SU-DHL-6 (cell line): ENCODE data around the gene AKR7A3.

Experiments used
- H2AFZ ChIP-seq: fragments of 200-600 bp; sonication (generic); 2 replicates; pipeline ENCODE4 v1.6.1; 2014; ENCODE audit warnings: low read depth, mild to moderate bottlenecking, moderate library complexity, mixed read lengths, antibody characterized with exemption, low read length; ENCODE audit not compliant: severe bottlenecking
- H3F3A ChIP-seq: fragments of 200-600 bp; shearing (Covaris generic); 2 replicates; pipeline ENCODE4 v1.6.0; 2016; ENCODE audit warnings: antibody characterized with exemption, mild to moderate bottlenecking; ENCODE audit not compliant: insufficient read depth
- H3K27ac ChIP-seq: fragments of 200-600 bp; sonication (generic); 2 replicates; pipeline ENCODE4 v1.5.1; 2016; ENCODE audit warnings: low read depth, mild to moderate bottlenecking, low read length, moderate library complexity, mixed read lengths
- H3K27me3 ChIP-seq: fragments of 200-600 bp; sonication (generic), shearing (Covaris generic); 2 replicates; pipeline ENCODE4 v1.6.0; 2014; ENCODE audit warnings: mild to moderate bottlenecking, low read length
- H3K36me3 ChIP-seq: fragments of 200-600 bp; sonication (generic); 2 replicates; pipeline ENCODE4 v1.6.1; 2014; ENCODE audit warnings: mild to moderate bottlenecking, low read length, mixed read lengths
- H3K4me2 ChIP-seq: fragments of 300-600, 200-600 bp; shearing (Covaris generic), sonication (generic); 2 replicates; pipeline ENCODE4 v1.6.0; 2014; ENCODE audit warnings: low read length, low read depth, mild to moderate bottlenecking; ENCODE audit not compliant: poor library complexity, severe bottlenecking
- H3K4me3 ChIP-seq: fragments of 200-600 bp; sonication (generic); 2 replicates; pipeline ENCODE4 v1.5.1; 2014; ENCODE audit warnings: antibody characterized with exemption, low read length, mild to moderate bottlenecking, mixed read lengths; ENCODE audit not compliant: insufficient read depth, poor library complexity, severe bottlenecking
- H3K79me2 ChIP-seq: fragments of 200-600 bp; sonication (generic); 2 replicates; pipeline ENCODE4 v1.6.1; 2014; ENCODE audit warnings: mild to moderate bottlenecking, low read length, moderate library complexity; ENCODE audit not compliant: insufficient read depth
- H3K9ac ChIP-seq: fragments of 200-600 bp; sonication (generic); 2 replicates; pipeline ENCODE4 v1.7.0; 2014; ENCODE audit warnings: mild to moderate bottlenecking, low read length
- H3K9me2 ChIP-seq: fragments of 200-600 bp; sonication (generic); replicated peaks from 2 replicates; pipeline ENCODE4 v1.6.1; 2014; ENCODE audit warnings: low read length; ENCODE audit not compliant: insufficient read depth
- H3K9me3 ChIP-seq: fragments of 200-600 bp; sonication (generic); 2 replicates; pipeline ENCODE4 v1.6.1; 2014; ENCODE audit warnings: low read length, mixed read lengths; ENCODE audit not compliant: insufficient read depth
- H4K20me1 ChIP-seq: fragments of 200-600 bp; sonication (generic); 2 replicates; pipeline ENCODE4 v1.6.1; 2014; ENCODE audit warnings: low read depth, mild to moderate bottlenecking, antibody characterized with exemption, low read length, moderate library complexity, mixed read lengths
- CTCF ChIP-seq: fragments of 200-600 bp; sonication (generic); IDR thresholded peaks from one replicate; pipeline ENCODE4 v1.5.1; 2017; ENCODE audit warnings: antibody characterized with exemption, mild to moderate bottlenecking, low read length, moderate library complexity; ENCODE audit not compliant: insufficient read depth, poor library complexity, severe bottlenecking
- EZH2phosphoT487 ChIP-seq: fragments of 200-600 bp; sonication (generic), shearing (Covaris generic); conservative IDR thresholded peaks from 2 replicates; pipeline ENCODE4 v1.6.1; 2018; ENCODE audit warnings: mild to moderate bottlenecking, antibody characterized with exemption, low read length, moderate library complexity, mixed read lengths

Gene AKR7A3

DNA sequence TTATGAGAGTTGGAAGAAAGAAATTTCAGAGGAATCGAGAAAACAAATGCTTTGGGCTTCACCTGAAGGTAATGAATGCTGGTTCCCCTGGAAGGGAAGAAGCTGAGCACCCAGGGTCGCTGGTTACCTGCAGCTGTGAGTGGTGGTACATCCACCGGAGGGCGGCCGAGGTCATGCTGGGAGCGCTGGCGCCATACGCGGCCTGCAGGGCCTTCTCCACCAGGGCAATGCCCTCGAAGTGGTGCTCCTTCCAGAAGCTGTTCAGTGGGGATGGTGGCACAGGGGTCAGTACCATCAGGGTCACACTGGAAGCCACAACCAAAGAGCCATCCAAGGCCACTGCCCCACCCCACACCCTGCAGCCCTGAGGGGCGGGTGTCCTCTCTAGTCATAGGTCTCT is 20.1 kb downstream of the AKR7A3 start:
- Histone ChIP-seq H3K4me3 (no peak overlapping the region), H4K20me1 (no peaks in the 10 kb centered on the region), H3K9me3 (no peaks in the 10 kb centered on the region), H3F3A (no peaks in the 10 kb centered on the region), H3K4me2 (no peak overlapping the region), H3K27me3 (no peaks in the 10 kb centered on the region), H3K27ac (no peak overlapping the region), H3K9ac (no peak overlapping the region), H3K9me2 (no peaks in the 10 kb centered on the region), H3K79me2 (no peaks in the 10 kb centered on the region), H2AFZ (no peak overlapping the region), H3K36me3 (no peaks in the 10 kb centered on the region)
- no peak for TF ChIP-seq CTCF
- no peak for TF ChIP-seq EZH2phosphoT487

DNA sequence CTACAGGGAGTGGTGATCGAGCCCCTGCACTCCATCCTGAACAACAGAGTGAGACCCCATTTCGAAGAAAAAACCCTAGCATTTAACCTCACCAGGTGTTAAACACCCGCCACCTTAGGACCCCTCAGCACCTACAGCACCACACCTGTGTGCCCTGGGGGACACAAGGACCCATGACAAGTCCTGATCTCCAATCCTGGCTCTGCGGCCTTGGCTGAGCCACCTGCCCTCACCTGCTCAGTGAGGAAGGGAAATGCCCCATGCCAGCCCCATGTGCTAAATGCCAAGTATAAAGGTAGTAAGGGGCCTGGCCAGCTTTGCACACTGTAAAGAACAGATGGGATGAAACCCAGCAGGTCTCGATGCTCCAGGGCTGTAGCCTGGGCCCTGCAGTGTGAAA is 25.8 kb downstream of the AKR7A3 start:
- no peaks in the 10 kb centered on the region for H4K20me1 ChIP-seq
- no peaks in the 10 kb centered on the region for H3K79me2 ChIP-seq
- no peaks in the 10 kb centered on the region for H3F3A ChIP-seq
- H3K9me2 ChIP-seq, result no peaks in the 10 kb centered on the region
- no peak overlapping the region for H3K27ac ChIP-seq
- H3K4me3 ChIP-seq, result no peak overlapping the region
- no peaks in the 10 kb centered on the region for H3K27me3 ChIP-seq
- no peak overlapping the region for H3K4me2 ChIP-seq
- H3K9ac ChIP-seq, result no peak overlapping the region
- H3K9me3 ChIP-seq, result no peaks in the 10 kb centered on the region
- H3K36me3 ChIP-seq, result no peaks in the 10 kb centered on the region
- no peak overlapping the region for H2AFZ ChIP-seq
- TF ChIP-seq EZH2phosphoT487, result no peak
- no peak for TF ChIP-seq CTCF

GRCh38 chr1:19262047-19262446 is 26.5 kb downstream of the AKR7A3 start:
- Histone ChIP-seq H3K4me2 (no peak overlapping the region), H4K20me1 (no peaks in the 10 kb centered on the region)

More at GRCh38 chr1:19262047-19262446, 26.5 kb downstream of the AKR7A3 start:
- no peaks in the 10 kb centered on the region for H3K36me3 ChIP-seq
- H3K79me2 ChIP-seq, result no peaks in the 10 kb centered on the region
- no peak for TF ChIP-seq CTCF
- no peak for TF ChIP-seq EZH2phosphoT487
- H3K27me3 ChIP-seq, result no peaks in the 10 kb centered on the region
- no peak overlapping the region for H3K27ac ChIP-seq
- H2AFZ ChIP-seq, result no peak overlapping the region
- H3F3A ChIP-seq, result no peaks in the 10 kb centered on the region
- H3K9me2 ChIP-seq, result no peaks in the 10 kb centered on the region
- H3K9ac ChIP-seq, result no peak overlapping the region
- no peaks in the 10 kb centered on the region for H3K9me3 ChIP-seq
- no peak overlapping the region for H3K4me3 ChIP-seq
